Measurements from ENCODE around the gene MAPK10. TPM values are rescaled to one million over a fixed set of nuclear protein-coding genes. Genes with fewer than 3 reads are reported as not detected.

MAPK10 gene
- total RNA-seq, 1 donor from 2014 or later: 123 TPM

DNA sequence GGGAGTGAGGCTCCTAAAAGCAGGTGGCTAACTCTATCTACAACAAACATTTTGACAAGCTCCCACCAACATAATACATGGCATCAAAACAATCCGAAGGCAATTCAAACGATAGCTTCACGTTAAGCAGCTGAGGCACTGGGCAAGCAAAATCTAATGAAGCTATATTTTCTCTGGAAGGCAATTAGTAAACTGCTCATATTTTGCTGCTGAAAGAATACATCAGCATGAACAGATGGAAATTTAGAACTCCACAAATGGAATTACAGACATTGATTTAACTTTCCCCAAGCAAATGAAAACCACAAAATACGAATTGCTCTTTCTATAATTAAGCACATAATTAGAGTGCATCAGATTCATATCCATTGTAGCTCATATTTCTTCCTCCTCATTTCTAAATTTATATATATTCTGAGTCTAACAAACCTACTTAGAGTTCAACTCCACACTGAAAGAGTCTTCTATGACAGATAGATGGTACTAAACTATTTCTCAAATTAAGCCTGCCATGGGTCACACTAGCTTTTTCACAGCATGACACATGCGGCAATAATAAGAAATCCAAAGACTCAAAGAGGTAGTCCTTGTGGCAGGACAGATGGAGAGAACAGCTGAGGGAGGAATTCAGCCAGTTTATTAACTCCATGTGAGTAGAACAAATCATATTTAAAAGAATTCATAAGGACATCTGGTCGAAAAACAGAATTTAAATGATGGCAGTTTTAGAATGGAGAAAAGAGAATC lies 305.4 kb downstream of the MAPK10 start:
- Histone ChIP-seq H3K4me1 (no peaks in the 10 kb centered on the region), H3K9me3 (no peaks in the 10 kb centered on the region), H3K36me3 (no peaks in the 10 kb centered on the region), H3K27me3 (no peaks in the 10 kb centered on the region), H3K27ac (no peak overlapping the region), H3K4me3 (no peak overlapping the region)
- TF ChIP-seq POLR2AphosphoS5 (IDR thresholded peaks at IDR 0.05; ENCODE audit: insufficient read depth in 1 of 2, low read depth in 1 of 2): no peak
- TF ChIP-seq POLR2A (IDR thresholded peaks at IDR 0.05): no peak
- TF ChIP-seq, protein P1, sequence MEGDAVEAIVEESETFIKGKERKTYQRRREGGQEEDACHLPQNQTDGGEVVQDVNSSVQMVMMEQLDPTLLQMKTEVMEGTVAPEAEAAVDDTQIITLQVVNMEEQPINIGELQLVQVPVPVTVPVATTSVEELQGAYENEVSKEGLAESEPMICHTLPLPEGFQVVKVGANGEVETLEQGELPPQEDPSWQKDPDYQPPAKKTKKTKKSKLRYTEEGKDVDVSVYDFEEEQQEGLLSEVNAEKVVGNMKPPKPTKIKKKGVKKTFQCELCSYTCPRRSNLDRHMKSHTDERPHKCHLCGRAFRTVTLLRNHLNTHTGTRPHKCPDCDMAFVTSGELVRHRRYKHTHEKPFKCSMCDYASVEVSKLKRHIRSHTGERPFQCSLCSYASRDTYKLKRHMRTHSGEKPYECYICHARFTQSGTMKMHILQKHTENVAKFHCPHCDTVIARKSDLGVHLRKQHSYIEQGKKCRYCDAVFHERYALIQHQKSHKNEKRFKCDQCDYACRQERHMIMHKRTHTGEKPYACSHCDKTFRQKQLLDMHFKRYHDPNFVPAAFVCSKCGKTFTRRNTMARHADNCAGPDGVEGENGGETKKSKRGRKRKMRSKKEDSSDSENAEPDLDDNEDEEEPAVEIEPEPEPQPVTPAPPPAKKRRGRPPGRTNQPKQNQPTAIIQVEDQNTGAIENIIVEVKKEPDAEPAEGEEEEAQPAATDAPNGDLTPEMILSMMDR (IDR thresholded peaks at IDR 0.05): no peak
- DNase-seq (ENCODE audit: extremely low spot score in 2 of 2): no peak
- intact Hi-C loops (cut with DNase I): no loop called here

DNA sequence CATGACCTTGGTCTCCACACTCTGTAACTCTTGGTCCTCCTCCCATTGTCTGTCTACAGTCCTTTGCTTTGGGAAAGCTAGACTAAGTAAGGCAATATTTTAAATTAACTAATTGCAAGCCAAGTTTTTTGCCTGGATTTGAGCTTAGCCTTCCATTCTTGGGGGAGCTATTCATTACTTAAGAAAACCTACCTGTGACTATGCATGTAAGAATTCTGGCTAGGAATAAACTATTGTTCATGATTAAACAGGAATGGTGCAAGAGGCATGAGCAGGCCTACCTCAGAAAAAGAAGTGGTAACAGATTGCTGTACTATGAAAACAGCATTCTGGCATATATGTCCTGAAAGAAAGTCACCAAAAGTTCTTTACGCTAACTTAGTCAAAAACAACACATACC lies 309.4 kb downstream of the MAPK10 start:
- Histone ChIP-seq H3K4me3 (no peak overlapping the region), H3K27me3 (no peaks in the 10 kb centered on the region), H3K9me3 (no peaks in the 10 kb centered on the region), H3K27ac (no peak overlapping the region), H3K4me1 (no peaks in the 10 kb centered on the region), H3K36me3 (no peaks in the 10 kb centered on the region)
- intact Hi-C loops (cut with DNase I): no loop called here
- TF ChIP-seq POLR2A (IDR thresholded peaks at IDR 0.05) (no peak), POLR2AphosphoS5 (IDR thresholded peaks at IDR 0.05; ENCODE audit: insufficient read depth in 1 of 2, low read depth in 1 of 2) (no peak)
- TF ChIP-seq, protein P1 (IDR thresholded peaks at IDR 0.05): no peak
- DNase-seq (ENCODE audit: extremely low spot score in 2 of 2): no peak

DNA sequence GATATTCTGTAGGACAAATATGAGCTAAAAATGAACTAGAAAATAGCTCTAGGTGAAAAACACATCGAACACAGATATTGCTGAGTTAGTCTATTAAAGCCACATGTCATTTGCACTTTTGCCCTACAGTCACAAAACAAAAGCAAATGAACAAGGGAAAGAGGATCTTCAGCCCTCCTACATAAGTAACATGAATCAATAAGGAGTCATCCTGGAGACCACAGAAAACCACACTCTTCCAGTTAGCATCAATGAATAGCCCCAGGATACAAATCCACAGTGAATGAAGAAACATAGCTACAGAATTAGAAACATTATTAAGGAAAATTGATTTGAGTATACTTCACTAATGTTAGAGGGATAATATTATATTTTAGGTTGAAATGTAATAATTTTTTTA lies 311.4 kb downstream of the MAPK10 start:
- H3K36me3 ChIP-seq: no peaks in the 10 kb centered on the region
- TF ChIP-seq POLR2A (IDR thresholded peaks at IDR 0.05) (no peak), POLR2AphosphoS5 (IDR thresholded peaks at IDR 0.05; ENCODE audit: insufficient read depth in 1 of 2, low read depth in 1 of 2) (no peak)
- TF ChIP-seq, protein P1 (IDR thresholded peaks at IDR 0.05): no peak
- no peak for DNase-seq (ENCODE audit: extremely low spot score in 2 of 2)
- H3K4me3 ChIP-seq: no peak overlapping the region
- no peak overlapping the region for H3K27ac ChIP-seq
- H3K4me1 ChIP-seq: no peaks in the 10 kb centered on the region
- intact Hi-C loops (cut with DNase I): no loop called here
- no peaks in the 10 kb centered on the region for H3K27me3 ChIP-seq
- H3K9me3 ChIP-seq: no peaks in the 10 kb centered on the region

DNA sequence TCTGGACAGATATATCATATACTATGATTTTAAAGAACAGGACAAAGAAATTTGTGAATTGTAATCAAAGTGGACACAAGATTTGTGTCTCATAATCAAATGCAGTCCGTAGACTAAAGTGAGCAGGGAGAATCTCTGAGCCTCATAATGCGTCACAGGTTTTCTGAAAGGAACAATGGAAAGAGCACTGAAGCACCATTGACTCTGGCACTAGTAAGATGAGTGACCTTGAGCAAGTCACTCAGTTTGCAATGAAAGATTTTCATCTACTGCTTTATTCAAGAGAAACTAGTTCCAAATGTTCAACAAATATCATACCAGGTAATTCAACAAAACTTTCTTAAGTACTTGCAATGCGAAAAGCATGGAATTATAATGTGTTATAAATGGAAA lies 315.3 kb downstream of the MAPK10 start:
- Histone ChIP-seq H3K9me3 (no peaks in the 10 kb centered on the region), H3K27ac (no peak overlapping the region), H3K4me1 (no peaks in the 10 kb centered on the region), H3K4me3 (no peak overlapping the region), H3K36me3 (no peaks in the 10 kb centered on the region), H3K27me3 (no peaks in the 10 kb centered on the region)
- TF ChIP-seq POLR2AphosphoS5 (IDR thresholded peaks at IDR 0.05; ENCODE audit: insufficient read depth in 1 of 2, low read depth in 1 of 2): no peak
- TF ChIP-seq POLR2A (IDR thresholded peaks at IDR 0.05): no peak
- TF ChIP-seq, protein P1 (IDR thresholded peaks at IDR 0.05): no peak
- intact Hi-C loops (cut with DNase I): no loop called here
- no peak for DNase-seq (ENCODE audit: extremely low spot score in 2 of 2)
